Gastroesophageal sphincter (tissue), 3 donors: ENCODE measurements around the gene APEX2.
"Not testable (repeated sequence)": the region's sequence is repeated elsewhere in the genome, so short reads cannot be mapped to it uniquely, and the experiment has no call there.

ENCODE experiments used
- CTCF ChIP-seq, 4 experiments: fragments of 200-600 bp in 2 of 4; fragments of 450-650 bp in 2 of 4; sonication (generic) in 1 of 4; IDR thresholded peaks; one replicate each; pipeline ENCODE4 v1.5.1; 2017 to 2019; ENCODE audit warnings: antibody characterized with exemption in 4 of 4, mild to moderate bottlenecking in 2 of 4, moderate library complexity in 2 of 4
- EP300 ChIP-seq: sonication (generic); formaldehyde crosslinking; IDR thresholded peaks from one replicate; pipeline ENCODE4 v1.6.1; 2017; ENCODE audit warnings: antibody characterized with exemption, mild to moderate bottlenecking
- POLR2A ChIP-seq, 2 donors: fragments of 450-650 bp; IDR thresholded peaks; one replicate each; pipeline ENCODE4 v1.6.1; 2017; ENCODE audit warnings: antibody characterized with exemption in 2 of 2, mild to moderate bottlenecking in 2 of 2, moderate library complexity in 1 of 2

- not testable (repeated sequence) for TF ChIP-seq CTCF (IDR thresholded peaks at IDR 0.05); POLR2A (IDR thresholded peaks at IDR 0.05); EP300
These were observed 16.9 kb upstream of the APEX2 start for GRCh38 chrX:54983306-54983705.
